ENCODE results near the gene OCLN. TPM values are rescaled to one million over a fixed set of nuclear protein-coding genes. Genes with fewer than 3 reads are reported as not detected.

Gene OCLN
- total RNA-seq, 1 donor from 2014 or later: 143 TPM

GRCh38 chr5:69502767-69503488 lies 10.3 kb downstream of the OCLN start:
- Mint-ChIP-seq H3K4me1 (ENCODE audit: low read depth) (peaks cover 30% of the 10 kb centered on the region), H3K4me3 (ENCODE audit: low read depth) (no peak overlapping the region), H3K36me3 (ENCODE audit: insufficient read depth) (peaks cover 10% of the 10 kb centered on the region), H3K27me3 (no peaks in the 10 kb centered on the region), H3K9me3 (ENCODE audit: low read depth) (no peaks in the 10 kb centered on the region), H3K27ac (peak overlapping the region; percentile 94)
- DNase-seq (ENCODE audit: low spot score, unreplicated experiment): no peak
- no peak for TF ChIP-seq CTCF (IDR thresholded peaks at IDR 0.05; ENCODE audit: unreplicated experiment)

- no peak overlapping the region for H3K27ac Mint-ChIP-seq
- H3K4me3 Mint-ChIP-seq (ENCODE audit: low read depth): no peak overlapping the region
- peaks cover 17% of the 10 kb centered on the region for H3K36me3 Mint-ChIP-seq (ENCODE audit: insufficient read depth)
- no peak for TF ChIP-seq CTCF (IDR thresholded peaks at IDR 0.05; ENCODE audit: unreplicated experiment)
- no peak for DNase-seq (ENCODE audit: low spot score, unreplicated experiment)
- H3K9me3 Mint-ChIP-seq (ENCODE audit: low read depth): no peaks in the 10 kb centered on the region
- no peaks in the 10 kb centered on the region for H3K27me3 Mint-ChIP-seq
- peaks cover 28% of the 10 kb centered on the region for H3K4me1 Mint-ChIP-seq (ENCODE audit: low read depth)
Measured at GRCh38 chr5:69504036-69504435, 11.4 kb downstream of the OCLN start.

GRCh38 chr5:69505306-69505705 lies 12.7 kb downstream of the OCLN start:
- H3K4me3 Mint-ChIP-seq (ENCODE audit: low read depth): no peak overlapping the region
- no peak for DNase-seq (ENCODE audit: low spot score, unreplicated experiment)
- no peak overlapping the region for H3K27ac Mint-ChIP-seq
- peaks cover 21% of the 10 kb centered on the region for H3K4me1 Mint-ChIP-seq (ENCODE audit: low read depth)
- no peak for TF ChIP-seq CTCF (IDR thresholded peaks at IDR 0.05; ENCODE audit: unreplicated experiment)
- no peaks in the 10 kb centered on the region for H3K27me3 Mint-ChIP-seq
- peaks cover 27% of the 10 kb centered on the region for H3K36me3 Mint-ChIP-seq (ENCODE audit: insufficient read depth)
- H3K9me3 Mint-ChIP-seq (ENCODE audit: low read depth): no peaks in the 10 kb centered on the region

GRCh38 chr5:69509212-69509611 lies 16.6 kb downstream of the OCLN start:
- H3K36me3 Mint-ChIP-seq (ENCODE audit: insufficient read depth): peaks cover 39% of the 10 kb centered on the region
- peaks cover 21% of the 10 kb centered on the region for H3K4me1 Mint-ChIP-seq (ENCODE audit: low read depth)
- H3K4me3 Mint-ChIP-seq (ENCODE audit: low read depth): no peak overlapping the region
- no peaks in the 10 kb centered on the region for H3K27me3 Mint-ChIP-seq
- DNase-seq (ENCODE audit: low spot score, unreplicated experiment): no peak
- H3K27ac Mint-ChIP-seq: peak overlapping the region; percentile 45
- no peaks in the 10 kb centered on the region for H3K9me3 Mint-ChIP-seq (ENCODE audit: low read depth)
- TF ChIP-seq CTCF (IDR thresholded peaks at IDR 0.05; ENCODE audit: unreplicated experiment): no peak

- no peaks in the 10 kb centered on the region for H3K9me3 Mint-ChIP-seq (ENCODE audit: low read depth)
Measured at GRCh38 chr5:69510694-69511093, 18.1 kb downstream of the OCLN start.

More at GRCh38 chr5:69510694-69511093, 18.1 kb downstream of the OCLN start:
- no peak for DNase-seq (ENCODE audit: low spot score, unreplicated experiment)
- TF ChIP-seq CTCF (IDR thresholded peaks at IDR 0.05; ENCODE audit: unreplicated experiment): no peak
- H3K36me3 Mint-ChIP-seq (ENCODE audit: insufficient read depth): peaks cover 38% of the 10 kb centered on the region
- no peak overlapping the region for H3K4me3 Mint-ChIP-seq (ENCODE audit: low read depth)
- no peaks in the 10 kb centered on the region for H3K27me3 Mint-ChIP-seq
- no peak overlapping the region for H3K27ac Mint-ChIP-seq
- peaks cover 20% of the 10 kb centered on the region for H3K4me1 Mint-ChIP-seq (ENCODE audit: low read depth)
